B cell (primary cell): ENCODE measurements around the gene RNF32. TPM values are rescaled to one million over a fixed set of nuclear protein-coding genes. Genes with fewer than 3 reads are reported as not detected.

Source experiments
- ATAC-seq: fragments of 200-7000 bp; cut with Tn5 transposase; one replicate; pipeline ENCODE4 v1.10.0; 2021; ENCODE audit warnings: low read depth, mild to moderate bottlenecking, moderate number of reproducible peaks, moderate library complexity
- CTCF ChIA-PET: fragments of 350-600 bp; sonication (Branson Sonifier 250); formaldehyde crosslinking; loops from one replicate; lab custom pipeline; 2021; ENCODE audit warnings: antibody characterized with exemption, inconsistent platforms; lab: Charles Lee
- POLR2A ChIA-PET: fragments of 350-600 bp; sonication (Branson Sonifier 250); formaldehyde crosslinking; loops from one replicate; lab custom pipeline; 2021; ENCODE audit warnings: antibody characterized with exemption; lab: Charles Lee
- DNase-seq: peaks from one replicate; pipeline ENCODE4 v3.0.0; 2013
- H2AFZ ChIP-seq: 2 replicates; pipeline ENCODE4 v1.6.1; 2012; ENCODE audit warnings: mild to moderate bottlenecking, low read depth, low read length; ENCODE audit not compliant: insufficient read depth, poor library complexity, severe bottlenecking
- H3K27ac ChIP-seq, 2 donors: 1 replicate in 1 of 2; 2 replicates in 1 of 2; pipeline ENCODE4 v1.5.1; 2012 to 2013; ENCODE audit warnings: low read length in 2 of 2, mild to moderate bottlenecking in 2 of 2, moderate library complexity in 1 of 2
- H3K27me3 ChIP-seq, 4 experiments: fragments of 200-600 bp in 1 of 4; sonication (generic) in 1 of 4; replicated peaks in 1 of 4; 1 replicate in 2 of 4; 2 replicates in 2 of 4; pipeline versions ENCODE4 v1.6.1 to v1.7.0; 2013 to 2016; ENCODE audit warnings: low read length in 3 of 4, mild to moderate bottlenecking in 2 of 4, mixed read lengths in 1 of 4, moderate library complexity in 1 of 4; ENCODE audit not compliant: insufficient read depth in 4 of 4, control insufficient read depth in 3 of 4; ENCODE audit errors: control extremely low read depth in 1 of 4
- H3K36me3 ChIP-seq, 2 experiments: replicated peaks in 1 of 2; 1 replicate in 1 of 2; 2 replicates in 1 of 2; pipeline versions ENCODE4 v1.6.1 to v1.7.1; 2013; ENCODE audit warnings: low read length in 1 of 2; ENCODE audit not compliant: insufficient read depth in 2 of 2, control insufficient read depth in 1 of 2; ENCODE audit errors: control extremely low read depth in 1 of 2, extremely low read depth in 1 of 2
- H3K4me1 ChIP-seq, 2 donors: fragments of 200-600 bp in 1 of 2; sonication (generic) in 1 of 2; 1 replicate in 1 of 2; 2 replicates in 1 of 2; pipeline versions ENCODE4 v1.5.1 to v1.6.1; 2013 to 2017; ENCODE audit warnings: low read length in 2 of 2; ENCODE audit not compliant: control insufficient read depth in 2 of 2, insufficient read depth in 2 of 2
- H3K4me2 ChIP-seq: replicated peaks from 2 replicates; pipeline ENCODE3; 2012; ENCODE audit warnings: mild to moderate bottlenecking, low read depth, low read length; ENCODE audit not compliant: poor library complexity, severe bottlenecking
- H3K4me3 ChIP-seq, 5 experiments: fragments of 200-600 bp in 1 of 5; sonication (generic) in 1 of 5; 1 replicate in 3 of 5; 2 replicates in 2 of 5; pipeline versions ENCODE4 v1.5.1 to v1.7.0; 2011 to 2016; ENCODE audit warnings: low read length in 4 of 5, mild to moderate bottlenecking in 4 of 5, low read depth in 2 of 5, control low read depth in 1 of 5, moderate library complexity in 1 of 5; ENCODE audit not compliant: insufficient read depth in 1 of 5; ENCODE audit errors: control extremely low read depth in 1 of 5, extremely low read depth in 1 of 5
- H3K79me2 ChIP-seq: fragments of 200-600 bp; sonication (generic); one replicate; pipeline ENCODE4 v1.6.0; 2016; ENCODE audit warnings: low read length; ENCODE audit not compliant: control insufficient read depth, insufficient read depth
- H3K9ac ChIP-seq: fragments of 200-600 bp; sonication (generic); 2 replicates; pipeline ENCODE4 v1.6.1; 2017; ENCODE audit warnings: mild to moderate bottlenecking, low read length, moderate library complexity
- H3K9me3 ChIP-seq, 3 donors: one replicate each; pipeline versions ENCODE4 v1.6.1 to v1.7.1; 2013; ENCODE audit warnings: low read length in 2 of 3; ENCODE audit not compliant: control insufficient read depth in 2 of 3, insufficient read depth in 1 of 3; ENCODE audit errors: control extremely low read depth in 1 of 3
- H4K20me1 ChIP-seq: 2 replicates; pipeline ENCODE4 v1.6.0; 2012; ENCODE audit warnings: mild to moderate bottlenecking, low read length; ENCODE audit not compliant: insufficient read depth, control insufficient read depth, poor library complexity, severe bottlenecking
- H3K27ac Mint-ChIP-seq: one replicate; pipeline ENCODE4 v1.8.0; 2021; ENCODE audit warnings: mixed read lengths
- H3K27me3 Mint-ChIP-seq: one replicate; pipeline ENCODE4 v1.8.0; 2021; ENCODE audit warnings: mixed read lengths
- H3K4me1 Mint-ChIP-seq: one replicate; pipeline ENCODE4 v1.8.0; 2021; ENCODE audit warnings: mixed read lengths
- H3K4me3 Mint-ChIP-seq: one replicate; pipeline ENCODE4 v1.8.0; 2021; ENCODE audit warnings: mixed read lengths
- H3K9me3 Mint-ChIP-seq: one replicate; pipeline ENCODE4 v1.8.0; 2022; ENCODE audit warnings: mixed read lengths; ENCODE audit not compliant: insufficient read depth
- CTCF ChIP-seq: fragments of 200-600 bp; IDR thresholded peaks from one replicate; pipeline ENCODE4 v1.8.0; 2022; ENCODE audit warnings: antibody characterized with exemption, mild to moderate bottlenecking
- EZH2 ChIP-seq: IDR thresholded peaks from 2 replicates; pipeline ENCODE4 v1.6.1; 2012; ENCODE audit warnings: borderline replicate concordance, low read depth, mild to moderate bottlenecking, moderate library complexity, low read length; ENCODE audit not compliant: insufficient read depth, poor library complexity, severe bottlenecking
- WGBS: methylation state at CpG from one replicate; pipeline ENCODE4 v1.1.5; 2013; ENCODE audit warnings: missing lambda C conversion rate; ENCODE audit not compliant: insufficient coverage; 5-methylcytosine and 5-hydroxymethylcytosine counted together
- intact Hi-C: fragments of 100-400 bp; cut with micrococcal nuclease; formaldehyde crosslinking; loops from one replicate; pipeline ENCODE4 v1.10.0; 2022
- polyA plus RNA-seq: library from polyadenylated mRNA; depleted of rRNA; stranded (reverse); fragments of >200 nt; gene quantifications from 2 replicates; pipeline ENCODE4 v1.2.3, GENCODE V29; 2012
- total RNA-seq, 2 donors: library from RNA; stranded (reverse); fragments of 120-200 nt in 1 of 2; gene quantifications; 1 replicate in 1 of 2; 2 replicates in 1 of 2; pipeline versions ENCODE4 v1.2.3 to v1.2.4, GENCODE V29; 2013 to 2022

The RNF32 gene
- total and polyA plus RNA-seq, 2 donors (not counting 1 experiment from before 2014, with no cell fraction given): 1.6 to 2.3 TPM

DNA sequence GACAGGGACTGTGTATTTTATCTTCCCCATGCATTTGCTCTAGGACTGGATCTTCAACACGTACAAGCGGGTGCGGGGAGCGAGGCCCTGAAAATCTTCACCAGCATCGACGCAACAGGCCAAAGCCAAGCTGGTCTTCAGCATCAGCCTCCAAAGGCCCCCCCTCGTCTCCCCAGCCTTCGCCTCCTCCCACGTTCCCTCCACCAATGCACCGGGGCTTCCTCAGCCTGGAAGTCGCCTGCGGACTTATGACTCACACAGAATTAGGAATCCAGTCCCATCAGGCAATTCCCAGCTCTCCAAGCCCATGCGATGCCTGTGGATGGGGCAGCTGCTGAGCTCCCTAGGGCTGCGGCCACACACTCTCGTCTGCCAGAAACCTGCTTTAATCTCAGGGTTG lies 36.3 kb upstream of the RNF32 start:
- Mint-ChIP-seq H3K9me3 (no peaks in the 10 kb centered on the region), H3K4me1 (peaks cover 3% of the 10 kb centered on the region), H3K27ac (no peak overlapping the region), H3K4me3 (no peak overlapping the region), H3K27me3 (peaks cover 26% of the 10 kb centered on the region)
- no peaks in the 10 kb centered on the region for H3K36me3 ChIP-seq
- H3K27me3 ChIP-seq: peaks cover 0 to 19% (median 5%) of the 10 kb centered on the region in 4 experiments
- no peak overlapping the region for H3K4me2 ChIP-seq
- DNase-seq: no peak
- no peak for TF ChIP-seq CTCF
- ChIA-PET POLR2A (no interaction called here), CTCF (no interaction called here)
- ATAC-seq: no peak
- intact Hi-C loops: no loop called here
- H3K27ac ChIP-seq: no peak overlapping the region
- peaks cover 9 to 13% of the 10 kb centered on the region in 2 donors for H3K4me1 ChIP-seq
- no peak overlapping the region for H3K9ac ChIP-seq
- H2AFZ ChIP-seq: no peak overlapping the region
- 88% methylated on average over 15 of the region's 15 CpGs for WGBS
- no peaks in the 10 kb centered on the region for H4K20me1 ChIP-seq
- no peaks in the 10 kb centered on the region for H3K79me2 ChIP-seq
- no peak overlapping the region for H3K4me3 ChIP-seq
- peaks cover 0 to 10% (median 0%) of the 10 kb centered on the region in 3 donors for H3K9me3 ChIP-seq

- peaks cover 0 to 10% (median 0%) of the 10 kb centered on the region in 3 donors for H3K9me3 ChIP-seq
- H3K27ac Mint-ChIP-seq: no peak overlapping the region
- H4K20me1 ChIP-seq: no peaks in the 10 kb centered on the region
- 95% methylated on average over 20 of the region's 22 CpGs for WGBS
- no peaks in the 10 kb centered on the region for H3K9me3 Mint-ChIP-seq
- H3K4me3 Mint-ChIP-seq: no peak overlapping the region
- no peak for DNase-seq
- ChIA-PET CTCF (no interaction called here), POLR2A (no interaction called here)
- H2AFZ ChIP-seq: no peak overlapping the region
- no peak overlapping the region for H3K4me2 ChIP-seq
- no peak overlapping the region for H3K9ac ChIP-seq
- no peak for ATAC-seq
- H3K27me3 ChIP-seq: peaks cover 0 to 19% (median 5%) of the 10 kb centered on the region in 4 experiments
- no peak for TF ChIP-seq EZH2
- no peak for TF ChIP-seq CTCF
- H3K27ac ChIP-seq: no peak overlapping the region
- peaks cover 9 to 13% of the 10 kb centered on the region in 2 donors for H3K4me1 ChIP-seq
- intact Hi-C loops: no loop called here
- no peaks in the 10 kb centered on the region for H3K79me2 ChIP-seq
- no peak overlapping the region for H3K4me3 ChIP-seq
- no peaks in the 10 kb centered on the region for H3K36me3 ChIP-seq
- H3K4me1 Mint-ChIP-seq: peaks cover 3% of the 10 kb centered on the region
- peaks cover 30% of the 10 kb centered on the region for H3K27me3 Mint-ChIP-seq
These were observed 35.5 kb upstream of the RNF32 start for GRCh38 chr7:156604836-156605695.
